ENCODE measurements around the gene TAF4. TPM values are rescaled to one million over a fixed set of nuclear protein-coding genes. Genes with fewer than 3 reads are reported as not detected.
A peak's percentile ranks its signal among the peaks of the same experiment; 100 is the strongest.
"Not testable (repeated sequence)": the region's sequence is repeated elsewhere in the genome, so short reads cannot be mapped to it uniquely, and the experiment has no call there.

Gene TAF4
- total RNA-seq, 1 donor from 2014 or later = 10.7 TPM

- ATAC-seq (no peak), DNase-seq (ENCODE audit: missing footprints) (no peak)
- intact Hi-C loops (cut with DNase I) = no loop called here
These were observed 19.5 kb upstream of the TAF4 start for GRCh38 chr20:62085206-62085605.

- ATAC-seq; DNase-seq (ENCODE audit: missing footprints); intact Hi-C loops (cut with DNase I): not testable (repeated sequence)
These were observed 18.5 kb upstream of the TAF4 start for GRCh38 chr20:62084224-62084623.

- ATAC-seq (no peak), DNase-seq (ENCODE audit: missing footprints) (no peak)
- intact Hi-C loops (cut with DNase I) = no loop called here
These were observed 17.6 kb upstream of the TAF4 start for GRCh38 chr20:62083312-62083711.

GRCh38 chr20:62080249-62080990 is 14.7 kb upstream of the TAF4 start:
- DNase-seq (ENCODE audit: missing footprints) (no peak), ATAC-seq (no peak)
- intact Hi-C loops (cut with DNase I) = no loop called here

GRCh38 chr20:62079166-62079565 is 13.5 kb upstream of the TAF4 start:
- intact Hi-C loops (cut with DNase I) = no loop called here
- no peak for ATAC-seq
- DNase-seq (ENCODE audit: missing footprints) = no peak

- intact Hi-C loops (cut with DNase I) = no loop called here
- ATAC-seq (no peak), DNase-seq (ENCODE audit: missing footprints) (no peak)
These were observed 7.6 kb upstream of the TAF4 start for GRCh38 chr20:62073323-62073722.

GRCh38 chr20:62071669-62072430 is 6.2 kb upstream of the TAF4 start:
- ATAC-seq; intact Hi-C loops (cut with DNase I); DNase-seq (ENCODE audit: missing footprints): not testable (repeated sequence)

- ATAC-seq (no peak), DNase-seq (ENCODE audit: missing footprints) (no peak)
- intact Hi-C loops (cut with DNase I) = loop anchor here (5.0 kb wide), 1 partner anchor 73 kb away; the partner anchor contains the start of genes PSMA7 and SS18L1
These were observed 4.1 kb upstream of the TAF4 start for GRCh38 chr20:62069741-62070216.

GRCh38 chr20:62068997-62069396 is 3.3 kb upstream of the TAF4 start:
- ATAC-seq = no peak
- DNase-seq (ENCODE audit: missing footprints) = no peak
- intact Hi-C loops (cut with DNase I) = loop anchor here (5.0 kb wide), 1 partner anchor 73 kb away; the partner anchor contains the start of genes PSMA7 and SS18L1

- no peak for DNase-seq (ENCODE audit: missing footprints)
- ATAC-seq = no peak
- intact Hi-C loops (cut with DNase I) = loop anchor here (2.0 to 5.0 kb wide), 2 partner anchors 53 to 75 kb away; partner anchors contain the start of genes PSMA7 and SS18L1
These were observed 2.0 kb upstream of the TAF4 start for GRCh38 chr20:62067547-62068260.

- no peak for ATAC-seq
- DNase-seq (ENCODE audit: missing footprints) = no peak
- intact Hi-C loops (cut with DNase I) = loop anchor here (2.0 to 5.0 kb wide), 2 partner anchors 54 to 75 kb away; partner anchors contain the start of genes PSMA7 and SS18L1
These were observed 1.3 kb upstream of the TAF4 start for GRCh38 chr20:62066983-62067433.

GRCh38 chr20:62066339-62066982 is 780 bp upstream of the TAF4 start:
- intact Hi-C loops (cut with DNase I) = loop anchor here (2.0 to 5.0 kb wide), 2 partner anchors 54 to 76 kb away; partner anchors contain the start of genes PSMA7 and SS18L1
- DNase-seq (ENCODE audit: missing footprints) = peak; percentile 78
- peak; percentile 53 for ATAC-seq

- intact Hi-C loops (cut with DNase I) = loop anchor here (2.0 to 5.0 kb wide), 2 partner anchors 44 to 77 kb away; partner anchors contain the start of genes PSMA7 and SS18L1
- DNase-seq (ENCODE audit: missing footprints) = no peak
- peak; percentile 2 for ATAC-seq
These were observed 659 bp downstream of the TAF4 start for GRCh38 chr20:62064770-62065673.

GRCh38 chr20:62063981-62064769 is 1.5 kb downstream of the TAF4 start:
- peak; percentile 48 for ATAC-seq

GRCh38 chr20:62063315-62063980 is 2.2 kb downstream of the TAF4 start:
- intact Hi-C loops (cut with DNase I) = no loop called here
- ATAC-seq (no peak), DNase-seq (ENCODE audit: missing footprints) (no peak)

More at GRCh38 chr20:62063981-62064769, 1.5 kb downstream of the TAF4 start:
- DNase-seq (ENCODE audit: missing footprints) = no peak
- intact Hi-C loops (cut with DNase I) = loop anchor here (2.0 kb wide), 1 partner anchor 43 kb away; no protein-coding TSS in a partner anchor

All from Right ventricle myocardium inferior (tissue), 1 donor.